Endometrial microvascular endothelial cells (primary cell): ENCODE data around the gene AMMECR1L. TPM values are rescaled to one million over a fixed set of nuclear protein-coding genes. Genes with fewer than 3 reads are reported as not detected.
"Not testable (repeated sequence)": the region's sequence is repeated elsewhere in the genome, so short reads cannot be mapped to it uniquely, and the experiment has no call there.

Experiments
- in situ Hi-C: cut with HindIII; loops from 2 replicates; pipeline ENCODE4 v1.10.0; 2017; ENCODE audit warnings: low sequenced_read_pairs, low pct_unique_long_range_greater_than_20kb; ENCODE audit errors: inconsistent ontology term
- total RNA-seq: library from RNA; depleted of rRNA; stranded (reverse); fragments of >200 nt; gene quantifications from one replicate; pipeline ENCODE4 v1.2.3, GENCODE V29; 2015; ENCODE audit errors: inconsistent ontology term

The AMMECR1L gene
- total RNA-seq, 1 donor from 2014 or later, result 14.1 TPM

DNA sequence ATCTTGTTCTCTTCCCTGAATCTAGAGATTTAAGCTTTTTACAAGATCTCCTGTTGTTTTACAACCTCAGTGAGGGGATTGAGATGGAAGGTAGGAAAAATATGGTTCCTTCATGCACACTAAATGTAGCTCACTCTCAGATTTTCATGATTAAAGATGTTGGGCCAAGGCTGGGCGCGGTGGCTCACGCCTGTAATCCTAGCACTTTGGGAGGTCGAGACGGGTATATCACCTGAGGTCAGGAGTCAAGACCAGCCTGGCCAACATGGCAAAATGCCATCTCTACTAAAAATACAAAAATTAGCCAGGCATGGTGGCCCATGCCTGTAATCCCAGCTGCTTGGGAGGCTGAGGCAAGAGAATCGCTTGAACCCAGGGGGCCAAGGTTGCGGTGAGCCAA lies 5.0 kb upstream of the AMMECR1L start:
- in situ Hi-C loops, result not testable (repeated sequence)

DNA sequence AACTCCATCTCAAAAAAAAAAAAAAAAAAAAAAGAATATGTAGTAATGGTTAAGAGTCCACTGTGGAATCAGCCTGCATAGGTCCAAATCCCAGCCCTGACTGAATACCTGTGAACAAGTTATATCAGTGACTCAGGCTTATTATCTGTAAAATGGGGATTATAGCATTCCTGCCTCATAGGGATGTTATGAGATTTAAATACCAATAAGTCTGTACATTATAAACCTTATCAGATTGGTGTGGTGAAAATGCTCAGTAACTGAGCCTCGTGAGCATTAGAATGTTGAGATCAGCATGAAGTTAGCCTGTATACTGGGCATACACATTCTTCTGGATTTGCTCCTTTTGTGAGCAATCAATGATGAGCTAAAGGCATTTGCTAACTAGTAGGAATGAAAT lies 3.0 kb upstream of the AMMECR1L start:
- in situ Hi-C loops, result no loop called here

DNA sequence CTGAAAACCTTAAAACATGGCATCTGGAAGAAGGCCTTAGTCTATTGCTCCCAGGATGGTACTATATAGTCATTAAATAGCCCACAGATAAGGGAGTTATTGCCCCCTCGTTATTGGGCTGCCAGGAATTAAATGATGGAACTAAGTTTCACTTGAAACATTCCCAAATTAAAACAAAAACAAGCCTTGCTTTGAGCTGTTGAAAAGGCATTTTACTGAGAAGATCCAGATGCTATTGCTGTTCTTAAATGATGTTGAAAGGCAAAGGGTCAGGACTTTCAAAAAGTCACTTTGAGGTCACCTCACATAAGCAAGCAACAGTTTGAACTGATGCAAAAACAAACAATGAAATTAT lies 2.0 kb upstream of the AMMECR1L start:
- in situ Hi-C loops, result no loop called here

DNA sequence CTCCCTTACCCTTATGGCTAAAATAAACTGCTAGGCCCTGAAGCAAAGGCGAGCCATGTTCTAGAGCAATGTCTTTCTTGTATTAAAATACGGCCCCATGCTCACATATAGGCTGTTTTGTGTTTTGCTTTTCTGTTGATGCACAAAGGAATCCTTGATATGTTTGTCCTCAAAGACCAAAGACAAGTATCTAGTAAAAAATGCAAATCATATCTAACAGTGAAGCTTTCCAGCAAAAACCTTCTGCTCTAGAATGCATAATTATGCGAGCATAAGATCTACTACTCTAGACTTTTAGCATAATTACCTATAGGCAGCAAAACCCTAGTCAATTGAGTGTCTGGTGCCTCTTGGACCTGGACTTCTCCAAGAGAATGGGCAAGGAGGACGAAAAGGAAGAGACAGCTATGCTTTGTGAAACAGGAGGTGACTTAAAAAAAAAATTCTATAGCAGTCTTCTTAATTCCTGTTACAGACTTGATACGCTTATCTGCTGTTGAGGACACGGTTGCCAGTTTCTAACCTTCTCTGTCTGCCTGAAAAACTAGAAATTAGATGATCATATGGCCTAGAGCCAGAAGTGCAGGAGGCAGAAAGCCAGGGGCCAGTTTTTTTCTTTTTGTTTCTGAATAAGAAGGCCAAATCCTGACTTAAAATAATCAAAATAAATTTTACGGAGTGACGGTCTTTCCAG lies 1.5 kb upstream of the AMMECR1L start:
- in situ Hi-C loops, result no loop called here

DNA sequence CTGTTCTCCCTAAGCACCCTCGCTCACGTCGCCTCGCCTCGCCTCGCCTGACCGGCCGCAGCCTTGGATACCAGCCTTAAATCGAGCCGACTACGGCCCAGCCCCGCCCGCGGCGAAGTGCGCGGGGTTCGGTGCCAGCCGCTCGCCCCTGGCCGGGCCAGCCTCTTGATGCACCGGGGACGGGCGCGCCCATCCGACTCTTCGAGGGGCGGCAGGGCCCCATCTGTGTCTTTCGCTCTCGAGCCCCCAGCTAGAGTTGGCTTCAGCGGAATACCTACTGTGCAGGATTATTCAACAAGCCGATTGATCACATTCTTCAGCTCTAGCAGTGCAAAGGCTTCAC lies 808 bp upstream of the AMMECR1L start:
- in situ Hi-C loops, result not testable (repeated sequence)

DNA sequence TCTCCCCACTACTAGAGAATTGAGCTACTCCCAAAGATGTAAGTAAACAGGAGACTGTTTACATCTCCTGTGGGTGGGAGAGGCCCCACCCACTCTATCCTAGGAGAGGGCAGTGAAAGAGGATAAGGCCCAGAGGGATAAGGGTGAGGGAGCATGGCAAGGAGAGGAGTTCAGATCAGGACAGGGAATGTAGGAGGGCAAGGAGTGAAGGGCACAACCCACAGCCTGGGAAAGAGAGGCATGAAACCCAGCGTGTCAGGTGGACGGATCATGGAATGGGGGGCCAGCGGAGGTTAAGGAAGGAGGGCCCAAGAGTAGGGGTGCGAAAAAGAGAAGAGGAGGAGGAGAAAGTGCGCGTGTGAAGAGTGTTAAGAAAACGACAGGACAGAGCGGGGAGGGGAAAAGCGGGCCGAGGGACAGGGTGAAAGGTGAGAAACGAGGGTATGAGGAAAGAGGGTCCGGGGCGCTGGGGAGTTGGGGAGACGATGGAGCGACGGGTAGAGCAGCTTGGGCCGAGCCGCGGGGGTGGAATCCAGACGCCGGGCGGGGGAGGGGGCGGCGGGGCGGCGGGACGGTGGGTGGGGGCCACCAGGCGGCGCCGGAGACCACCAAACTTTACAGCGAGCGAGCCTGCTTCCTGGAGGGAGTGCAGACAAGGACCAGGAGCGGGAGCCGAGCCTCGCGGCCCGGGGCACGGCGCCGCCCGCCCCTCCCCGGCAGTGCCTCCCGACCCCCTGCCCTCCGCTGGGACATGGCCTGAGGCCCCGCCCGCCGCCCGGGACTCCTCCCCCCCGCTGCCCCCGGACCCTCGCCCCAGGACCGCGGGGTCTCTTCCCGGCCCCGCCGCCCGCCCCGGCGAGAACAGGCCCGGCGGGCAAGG lies 655 bp downstream of the AMMECR1L start:
- in situ Hi-C loops, result not testable (repeated sequence)

DNA sequence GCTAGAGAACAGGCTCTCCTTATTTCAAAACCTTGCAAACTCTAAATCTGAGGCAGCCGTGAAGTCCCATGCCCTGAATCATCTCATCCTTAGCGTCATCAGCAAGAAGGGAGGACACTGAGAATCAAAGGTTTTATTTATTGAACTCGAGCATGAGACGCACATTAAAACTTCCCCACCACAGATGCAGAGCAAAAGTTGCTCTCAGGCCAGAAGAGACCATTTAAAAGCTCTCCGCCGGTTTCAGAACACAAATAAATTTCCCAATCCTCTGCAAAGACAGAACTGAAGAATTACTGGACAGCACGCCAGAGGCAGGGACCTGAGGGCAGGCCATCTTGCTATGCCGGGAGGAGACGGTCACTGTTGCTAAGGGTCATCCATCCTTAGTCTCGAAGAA lies 1.3 kb downstream of the AMMECR1L start:
- in situ Hi-C loops, result no loop called here

DNA sequence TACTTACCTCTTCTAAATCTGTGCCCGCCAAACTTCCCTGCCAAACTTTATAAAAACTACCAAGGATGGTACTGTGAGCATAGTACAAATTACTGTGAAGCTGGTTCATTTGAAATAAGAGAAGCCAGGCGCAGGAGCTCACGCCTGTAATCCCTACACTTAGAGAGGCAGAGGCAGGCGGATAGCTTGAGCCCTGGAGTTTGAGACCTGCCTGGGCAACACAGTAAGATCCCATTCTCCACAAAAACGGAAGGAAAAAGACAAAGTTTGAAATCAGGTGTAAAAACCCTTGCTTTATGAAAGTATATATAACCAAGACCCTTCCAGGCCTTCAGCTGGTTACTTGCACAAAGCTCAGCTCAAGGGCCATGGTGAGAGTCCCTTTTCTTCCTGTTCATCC lies 5.9 kb downstream of the AMMECR1L start:
- in situ Hi-C loops, result no loop called here

DNA sequence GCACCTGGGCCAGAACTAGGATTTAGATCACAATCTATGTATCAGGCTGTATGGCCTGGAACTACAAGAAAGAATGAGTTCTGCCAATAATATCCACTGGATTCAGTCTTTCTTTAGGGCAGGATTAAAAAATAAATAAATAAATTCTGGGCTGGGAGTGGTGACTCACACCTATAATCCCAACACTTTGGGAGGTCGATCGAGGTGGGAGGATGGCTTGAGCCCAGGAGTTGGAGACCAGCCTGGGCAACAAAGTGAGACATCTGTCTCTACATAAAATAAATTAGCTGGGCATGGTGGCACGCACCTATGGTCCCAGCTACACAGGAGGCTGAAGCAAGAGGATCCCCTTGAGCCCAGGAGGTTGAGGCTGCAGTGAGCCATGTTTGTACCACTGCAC lies 8.1 kb downstream of the AMMECR1L start:
- in situ Hi-C loops, result no loop called here

DNA sequence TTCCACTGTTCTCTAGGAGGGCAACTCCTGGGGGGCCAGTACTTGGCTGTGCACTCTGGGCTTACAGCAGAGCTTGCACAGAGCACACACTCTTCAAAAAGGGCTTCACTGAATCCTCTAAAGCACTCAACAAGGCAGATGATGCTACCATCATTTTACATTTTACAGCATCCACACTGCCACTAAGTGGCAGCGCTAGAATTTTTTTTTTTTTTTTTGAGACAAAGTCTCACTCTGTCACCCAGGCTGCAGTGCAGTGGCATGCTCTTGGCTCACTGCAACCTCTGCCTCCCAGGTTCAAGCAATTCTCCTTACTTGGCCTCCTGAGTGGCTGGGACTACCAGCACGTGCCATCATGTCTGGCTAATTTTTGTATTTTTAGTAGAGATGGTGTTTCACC lies 8.6 kb downstream of the AMMECR1L start:
- in situ Hi-C loops, result no loop called here

DNA sequence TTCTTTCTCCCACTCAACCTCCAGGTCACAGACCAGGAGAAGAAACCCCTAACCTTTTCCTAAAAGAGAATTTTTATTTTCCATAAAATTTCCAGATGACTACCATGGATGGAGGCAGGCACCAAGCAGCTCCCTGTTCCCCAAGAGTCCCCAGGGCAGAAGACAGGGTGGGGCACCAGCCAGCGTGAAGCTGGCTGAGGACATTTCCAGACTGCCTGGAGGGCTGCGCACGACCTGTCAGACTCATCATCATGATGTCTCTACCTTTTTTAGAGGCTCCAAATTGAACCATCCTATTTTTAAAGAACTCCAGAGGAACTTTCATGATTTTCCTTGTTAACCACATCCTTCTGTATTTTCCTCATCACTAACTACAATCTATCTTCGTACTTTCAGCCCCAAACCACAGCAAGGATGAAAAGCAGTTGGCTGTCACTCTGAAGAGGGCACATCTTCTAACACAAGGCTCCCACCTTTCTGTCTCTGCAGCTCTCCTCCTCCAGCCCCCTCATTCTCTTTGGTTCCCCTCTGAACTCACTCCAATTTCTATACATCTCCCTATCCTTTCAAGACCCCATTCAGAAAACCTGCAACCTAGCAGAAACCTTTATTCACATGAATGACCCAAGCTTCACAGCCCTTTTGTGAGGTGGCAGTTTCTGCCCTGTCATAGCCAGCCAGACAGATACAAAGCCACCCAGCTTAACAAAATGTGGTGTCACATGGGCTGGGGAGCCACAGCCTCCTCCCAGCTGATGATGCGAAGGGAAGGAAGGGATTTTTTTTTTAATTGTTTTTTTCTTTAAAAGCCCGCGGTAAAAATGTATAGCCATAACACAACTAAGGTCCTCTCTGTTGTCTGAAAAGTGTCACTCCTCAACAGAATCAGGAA lies 11.1 kb downstream of the AMMECR1L start:
- in situ Hi-C loops, result no loop called here

DNA sequence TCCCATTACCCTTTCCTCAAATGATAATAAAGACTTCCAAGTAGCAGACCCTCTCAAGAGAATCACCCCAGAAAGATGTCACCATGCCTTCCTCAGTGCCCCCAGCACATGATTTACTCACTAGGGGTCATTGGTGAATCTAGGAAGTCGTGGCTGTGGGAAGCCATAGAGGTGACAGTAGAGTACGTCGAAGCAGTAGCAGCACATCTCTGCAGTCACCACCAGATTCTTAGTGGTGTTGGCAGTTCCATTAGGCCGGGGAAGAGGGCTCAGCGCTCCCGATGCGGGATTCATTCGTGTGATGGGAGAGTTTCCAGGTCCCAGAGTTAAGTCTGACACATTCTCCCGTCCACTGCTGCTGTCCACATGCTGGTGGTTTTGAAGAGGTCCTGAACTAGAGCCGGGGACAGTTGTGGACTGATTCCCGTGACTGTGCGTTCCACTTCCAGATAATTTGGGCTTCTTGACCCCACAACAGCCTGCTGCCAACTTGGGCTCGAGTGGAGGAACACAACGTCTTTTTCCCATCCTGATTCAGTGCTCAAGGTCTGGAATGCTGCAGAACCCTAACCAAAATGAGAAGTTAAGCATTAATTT lies 12.0 kb downstream of the AMMECR1L start:
- in situ Hi-C loops, result no loop called here

DNA sequence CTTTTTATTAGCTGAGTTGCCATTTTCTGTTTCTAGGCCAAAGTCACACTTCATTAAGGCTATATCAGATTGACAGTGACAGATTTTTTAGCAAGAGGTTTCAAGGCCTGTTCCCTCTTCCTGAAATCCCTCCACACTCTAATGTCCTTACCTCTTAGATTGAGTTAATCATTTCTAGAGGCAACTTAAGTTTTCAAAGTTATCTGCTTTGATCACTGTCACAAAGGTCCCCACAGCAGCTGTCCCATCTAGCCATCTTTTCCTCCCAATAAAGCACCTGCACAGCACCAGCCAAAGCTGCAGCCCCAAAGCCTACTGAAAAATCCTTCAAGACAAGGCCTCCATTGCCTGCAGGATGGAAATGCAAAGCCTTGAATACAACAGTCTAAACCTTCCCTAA lies 13.4 kb downstream of the AMMECR1L start:
- in situ Hi-C loops, result no loop called here

DNA sequence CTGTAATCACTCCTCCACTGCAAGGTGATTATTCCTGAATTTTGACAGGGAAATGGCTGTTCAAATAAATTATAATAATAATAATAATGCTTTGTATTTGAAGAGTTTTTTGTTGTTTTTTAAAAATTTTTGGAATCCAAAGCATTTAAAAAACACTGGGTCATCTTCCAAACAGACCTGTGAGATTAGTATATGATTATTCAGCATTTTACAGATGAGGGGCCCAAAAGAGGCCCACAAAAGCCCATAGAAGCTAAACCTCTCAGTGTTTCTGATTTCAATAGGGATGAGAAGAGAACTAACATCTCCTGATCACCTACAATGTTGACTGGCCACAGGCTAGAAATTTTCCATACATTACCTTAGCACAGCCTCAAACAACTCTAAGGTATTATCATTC lies 19.8 kb downstream of the AMMECR1L start:
- in situ Hi-C loops, result no loop called here

DNA sequence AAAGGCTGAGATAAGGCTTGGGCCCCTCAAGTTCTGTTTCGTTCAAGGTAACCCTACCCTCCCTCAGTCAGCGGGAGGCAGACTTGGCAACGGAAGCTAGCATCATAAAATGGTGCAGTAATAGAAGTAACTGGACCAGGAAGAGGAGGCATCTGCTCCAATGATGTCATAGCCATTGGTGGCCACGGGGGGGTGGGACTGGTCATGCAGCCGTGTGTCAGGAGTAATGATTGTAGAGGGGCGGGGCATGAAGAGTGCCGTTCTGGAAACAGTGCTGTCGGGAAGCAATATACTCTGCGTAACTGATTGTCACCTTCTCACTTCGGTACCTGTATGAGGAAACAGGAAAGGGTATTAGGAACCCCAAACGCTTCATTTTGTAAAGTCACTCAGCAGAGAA lies 20.9 kb downstream of the AMMECR1L start:
- in situ Hi-C loops, result no loop called here

DNA sequence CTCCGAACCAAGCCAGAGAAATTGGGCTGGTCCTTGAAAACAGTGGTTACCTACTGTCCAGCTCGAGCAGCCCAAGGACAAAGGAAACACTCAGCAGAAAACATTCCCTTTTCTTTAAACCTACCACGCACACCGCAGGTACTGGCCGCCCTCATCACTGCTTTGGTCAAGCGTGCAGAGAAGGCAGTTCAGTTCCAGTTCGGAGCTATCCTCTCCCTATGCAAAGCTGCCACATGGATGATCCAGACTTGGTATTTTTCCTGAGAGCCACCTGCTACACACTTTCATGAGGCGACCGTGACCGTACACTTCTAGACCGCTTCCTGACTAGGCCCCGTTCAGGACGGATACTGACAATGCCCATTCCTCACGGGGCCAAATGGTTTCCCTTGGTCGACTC lies 23.5 kb downstream of the AMMECR1L start:
- in situ Hi-C loops, result no loop called here

DNA sequence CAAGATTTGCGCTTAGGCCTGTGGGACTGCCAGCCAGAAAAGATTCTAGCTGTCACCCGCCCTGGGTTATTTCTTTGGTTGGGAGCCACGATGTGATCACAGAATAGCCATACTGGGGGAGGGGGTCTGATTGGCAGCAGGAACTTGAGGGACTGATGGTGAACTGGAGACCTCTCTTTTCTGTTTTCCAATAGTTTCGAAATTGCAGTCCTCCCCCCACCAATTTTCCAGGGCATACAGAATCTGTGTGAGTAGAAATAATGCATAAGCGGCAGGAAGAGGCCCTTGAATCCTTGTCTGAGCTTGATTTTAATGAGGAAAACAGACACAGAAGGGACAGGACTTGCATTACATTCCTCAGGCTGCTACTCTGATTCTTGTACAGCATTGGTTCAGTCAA lies 25.6 kb downstream of the AMMECR1L start:
- in situ Hi-C loops, result no loop called here

DNA sequence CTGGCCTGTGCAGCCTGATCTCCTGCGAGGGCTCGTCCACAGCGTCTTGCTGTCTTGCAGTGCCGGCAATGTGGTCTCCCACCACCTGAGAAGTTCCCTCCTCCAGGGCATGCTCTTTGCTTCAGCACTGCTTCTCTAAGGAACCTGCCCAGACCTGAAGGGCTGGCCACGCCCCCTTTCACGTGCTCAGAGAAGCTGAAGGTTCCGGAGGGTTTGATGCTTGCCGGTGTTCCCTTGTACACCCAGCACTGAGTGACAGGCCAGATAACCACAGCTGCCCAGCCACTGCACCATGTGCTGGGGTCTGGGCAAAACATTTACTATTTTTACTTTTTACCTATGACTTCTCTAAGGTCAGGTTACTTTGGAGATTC lies 26.1 kb downstream of the AMMECR1L start:
- in situ Hi-C loops, result no loop called here

DNA sequence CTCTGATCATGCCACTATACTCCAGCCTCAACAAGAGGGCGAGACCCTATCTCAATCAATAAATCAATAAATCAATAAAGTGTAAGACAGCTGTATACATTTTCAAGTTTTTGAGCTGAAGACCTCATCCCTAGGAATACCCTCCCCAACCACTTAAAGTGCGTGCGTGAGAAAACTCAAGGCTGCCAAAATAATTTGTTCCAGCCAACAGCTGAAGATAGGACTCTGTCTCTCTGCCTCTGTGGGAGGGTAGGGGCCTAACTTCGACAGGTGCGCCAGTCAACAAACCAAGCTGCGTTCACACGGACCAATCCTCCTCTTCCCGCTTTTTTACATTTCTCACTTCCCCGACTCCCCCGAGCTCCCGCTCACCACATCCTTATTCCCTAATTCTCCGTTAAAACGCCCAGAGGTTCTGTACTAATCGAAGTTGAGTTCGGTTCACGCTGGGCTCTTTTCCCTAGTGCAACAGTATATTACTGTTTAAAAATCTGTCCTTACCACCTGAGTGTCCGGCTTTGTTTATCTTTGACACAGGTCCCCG lies 28.4 kb downstream of the AMMECR1L start:
- in situ Hi-C loops, result no loop called here
